ENCODE data around the gene IGSF21. TPM values are rescaled to one million over a fixed set of nuclear protein-coding genes. Genes with fewer than 3 reads are reported as not detected.

Gene IGSF21
- total and polyA plus RNA-seq, 3 experiments from 2014 or later = not detected

GRCh38 chr1:18265641-18266040 lies 158.0 kb downstream of the IGSF21 start:
- H3K27ac ChIP-seq (ENCODE audit: low read depth, low read length) = no peak overlapping the region
- H3K4me1 ChIP-seq (ENCODE audit: insufficient read depth, low read length) = no peaks in the 10 kb centered on the region
- no peaks in the 10 kb centered on the region for H3K36me3 ChIP-seq (ENCODE audit: insufficient read depth, low read length)
- ChIA-PET CTCF (no interaction called here), POLR2A (no interaction called here)
- no peak overlapping the region for H3K4me3 ChIP-seq (ENCODE audit: low read length)
- no peaks in the 10 kb centered on the region for H3K27me3 ChIP-seq (ENCODE audit: insufficient read depth, low read length, poor library complexity, severe bottlenecking)
- no peaks in the 10 kb centered on the region for H3K9me3 ChIP-seq (ENCODE audit: low read length)
- no peaks in the 10 kb centered on the region for H3K9me3 Mint-ChIP-seq
- no peaks in the 10 kb centered on the region for H3K4me1 Mint-ChIP-seq
- peaks cover 7 to 9% of the 10 kb centered on the region in 2 donors for H3K27me3 Mint-ChIP-seq
- H3K36me3 Mint-ChIP-seq = no peaks in the 10 kb centered on the region
- no peak overlapping the region for H3K4me3 Mint-ChIP-seq
- no peak for DNase-seq
- no peak overlapping the region for H3K27ac Mint-ChIP-seq

- no peak for DNase-seq
- Histone ChIP-seq H3K4me3 (ENCODE audit: low read length) (no peak overlapping the region), H3K4me1 (ENCODE audit: insufficient read depth, low read length) (no peaks in the 10 kb centered on the region), H3K27ac (ENCODE audit: low read depth, low read length) (no peak overlapping the region), H3K36me3 (ENCODE audit: insufficient read depth, low read length) (no peaks in the 10 kb centered on the region), H3K9me3 (ENCODE audit: low read length) (no peaks in the 10 kb centered on the region), H3K27me3 (ENCODE audit: insufficient read depth, low read length, poor library complexity, severe bottlenecking) (no peaks in the 10 kb centered on the region)
- Mint-ChIP-seq H3K9me3 (no peaks in the 10 kb centered on the region), H3K27ac (no peak overlapping the region), H3K27me3 (peaks cover 7 to 9% of the 10 kb centered on the region in 2 donors), H3K4me1 (no peaks in the 10 kb centered on the region), H3K4me3 (no peak overlapping the region), H3K36me3 (no peaks in the 10 kb centered on the region)
- CTCF ChIA-PET = no interaction called here
- POLR2A ChIA-PET = no interaction called here
Observed at GRCh38 chr1:18266391-18266790, 158.8 kb downstream of the IGSF21 start.

GRCh38 chr1:18271336-18271735 lies 163.7 kb downstream of the IGSF21 start:
- Mint-ChIP-seq H3K4me3 (no peak overlapping the region), H3K4me1 (no peaks in the 10 kb centered on the region)

GRCh38 chr1:18278946-18279345 lies 171.3 kb downstream of the IGSF21 start:
- Histone ChIP-seq H3K4me1 (ENCODE audit: insufficient read depth, low read length) (no peaks in the 10 kb centered on the region), H3K36me3 (ENCODE audit: insufficient read depth, low read length) (no peaks in the 10 kb centered on the region), H3K9me3 (ENCODE audit: low read length) (no peaks in the 10 kb centered on the region), H3K4me3 (ENCODE audit: low read length) (no peak overlapping the region), H3K27ac (ENCODE audit: low read depth, low read length) (no peak overlapping the region), H3K27me3 (ENCODE audit: insufficient read depth, low read length, poor library complexity, severe bottlenecking) (no peaks in the 10 kb centered on the region)
- POLR2A ChIA-PET = no interaction called here
- no peaks in the 10 kb centered on the region for H3K4me1 Mint-ChIP-seq
- H3K4me3 Mint-ChIP-seq = no peak overlapping the region
- H3K36me3 Mint-ChIP-seq = no peaks in the 10 kb centered on the region
- H3K27me3 Mint-ChIP-seq = peaks cover 4 to 36% of the 10 kb centered on the region in 2 donors
- no peak overlapping the region for H3K27ac Mint-ChIP-seq
- no peak for DNase-seq
- H3K9me3 Mint-ChIP-seq = peaks cover 0 to 2% (median 0%) of the 10 kb centered on the region in 5 donors
- CTCF ChIA-PET = no interaction called here

More at GRCh38 chr1:18271336-18271735, 163.7 kb downstream of the IGSF21 start:
- DNase-seq = no peak
- Histone ChIP-seq H3K4me1 (ENCODE audit: insufficient read depth, low read length) (no peaks in the 10 kb centered on the region), H3K9me3 (ENCODE audit: low read length) (no peaks in the 10 kb centered on the region), H3K27me3 (ENCODE audit: insufficient read depth, low read length, poor library complexity, severe bottlenecking) (no peaks in the 10 kb centered on the region), H3K36me3 (ENCODE audit: insufficient read depth, low read length) (no peaks in the 10 kb centered on the region), H3K27ac (ENCODE audit: low read depth, low read length) (no peak overlapping the region), H3K4me3 (ENCODE audit: low read length) (no peak overlapping the region)
- CTCF ChIA-PET = no interaction called here
- Mint-ChIP-seq H3K9me3 (peaks cover 0 to 2% (median 0%) of the 10 kb centered on the region in 5 donors), H3K36me3 (no peaks in the 10 kb centered on the region), H3K27ac (no peak overlapping the region), H3K27me3 (peaks cover 7 to 12% of the 10 kb centered on the region in 2 donors)
- POLR2A ChIA-PET = no interaction called here

- H3K9me3 ChIP-seq (ENCODE audit: low read length) = no peaks in the 10 kb centered on the region
- H3K36me3 Mint-ChIP-seq = no peaks in the 10 kb centered on the region
- H3K4me3 Mint-ChIP-seq = no peak overlapping the region
- peaks cover 0 to 2% (median 0%) of the 10 kb centered on the region in 5 donors for H3K9me3 Mint-ChIP-seq
- ChIA-PET POLR2A (no interaction called here), CTCF (no interaction called here)
- H3K27me3 Mint-ChIP-seq = peaks cover 4 to 39% of the 10 kb centered on the region in 2 donors
- H3K4me1 Mint-ChIP-seq = no peaks in the 10 kb centered on the region
- H3K27me3 ChIP-seq (ENCODE audit: insufficient read depth, low read length, poor library complexity, severe bottlenecking) = no peaks in the 10 kb centered on the region
- no peaks in the 10 kb centered on the region for H3K36me3 ChIP-seq (ENCODE audit: insufficient read depth, low read length)
- H3K4me1 ChIP-seq (ENCODE audit: insufficient read depth, low read length) = no peaks in the 10 kb centered on the region
- no peak overlapping the region for H3K27ac ChIP-seq (ENCODE audit: low read depth, low read length)
- no peak for DNase-seq
- no peak overlapping the region for H3K4me3 ChIP-seq (ENCODE audit: low read length)
- H3K27ac Mint-ChIP-seq = no peak overlapping the region
Observed at GRCh38 chr1:18279351-18280074, 171.9 kb downstream of the IGSF21 start.

- Histone ChIP-seq H3K27me3 (ENCODE audit: insufficient read depth, low read length, poor library complexity, severe bottlenecking) (no peaks in the 10 kb centered on the region), H3K36me3 (ENCODE audit: insufficient read depth, low read length) (no peaks in the 10 kb centered on the region), H3K4me3 (ENCODE audit: low read length) (no peak overlapping the region), H3K9me3 (ENCODE audit: low read length) (no peaks in the 10 kb centered on the region), H3K4me1 (ENCODE audit: insufficient read depth, low read length) (no peaks in the 10 kb centered on the region), H3K27ac (ENCODE audit: low read depth, low read length) (no peak overlapping the region)
- Mint-ChIP-seq H3K36me3 (no peaks in the 10 kb centered on the region), H3K9me3 (no peaks in the 10 kb centered on the region), H3K4me1 (no peaks in the 10 kb centered on the region), H3K4me3 (no peak overlapping the region), H3K27ac (no peak overlapping the region), H3K27me3 (peaks cover 4 to 39% of the 10 kb centered on the region in 2 donors)
- DNase-seq = no peak
- CTCF ChIA-PET = no interaction called here
- POLR2A ChIA-PET = no interaction called here
Observed at GRCh38 chr1:18280956-18281355, 173.4 kb downstream of the IGSF21 start.

GRCh38 chr1:18282851-18283600 lies 175.4 kb downstream of the IGSF21 start:
- no peak for DNase-seq
- Histone ChIP-seq H3K4me1 (ENCODE audit: insufficient read depth, low read length) (no peaks in the 10 kb centered on the region), H3K27ac (ENCODE audit: low read depth, low read length) (no peak overlapping the region), H3K27me3 (ENCODE audit: insufficient read depth, low read length, poor library complexity, severe bottlenecking) (no peaks in the 10 kb centered on the region), H3K36me3 (ENCODE audit: insufficient read depth, low read length) (no peaks in the 10 kb centered on the region), H3K9me3 (ENCODE audit: low read length) (no peaks in the 10 kb centered on the region), H3K4me3 (ENCODE audit: low read length) (no peak overlapping the region)
- peaks cover 8 to 34% of the 10 kb centered on the region in 2 donors for H3K27me3 Mint-ChIP-seq
- ChIA-PET CTCF (no interaction called here), POLR2A (no interaction called here)
- no peak overlapping the region for H3K27ac Mint-ChIP-seq
- no peaks in the 10 kb centered on the region for H3K4me1 Mint-ChIP-seq
- no peaks in the 10 kb centered on the region for H3K36me3 Mint-ChIP-seq
- H3K9me3 Mint-ChIP-seq = no peaks in the 10 kb centered on the region
- no peak overlapping the region for H3K4me3 Mint-ChIP-seq

- Histone ChIP-seq H3K4me3 (ENCODE audit: low read length) (no peak overlapping the region), H3K27ac (ENCODE audit: low read depth, low read length) (no peak overlapping the region), H3K9me3 (ENCODE audit: low read length) (no peaks in the 10 kb centered on the region), H3K4me1 (ENCODE audit: insufficient read depth, low read length) (no peaks in the 10 kb centered on the region), H3K27me3 (ENCODE audit: insufficient read depth, low read length, poor library complexity, severe bottlenecking) (no peaks in the 10 kb centered on the region), H3K36me3 (ENCODE audit: insufficient read depth, low read length) (no peaks in the 10 kb centered on the region)
- H3K9me3 Mint-ChIP-seq = peaks cover 0 to 2% (median 0%) of the 10 kb centered on the region in 5 donors
- H3K36me3 Mint-ChIP-seq = no peaks in the 10 kb centered on the region
- no peaks in the 10 kb centered on the region for H3K4me1 Mint-ChIP-seq
- CTCF ChIA-PET = no interaction called here
- peaks cover 8 to 34% of the 10 kb centered on the region in 2 donors for H3K27me3 Mint-ChIP-seq
- H3K4me3 Mint-ChIP-seq = no peak overlapping the region
- H3K27ac Mint-ChIP-seq = no peak overlapping the region
- POLR2A ChIA-PET = no interaction called here
- DNase-seq = no peak
Observed at GRCh38 chr1:18283601-18284385, 176.2 kb downstream of the IGSF21 start.

All from CD8-positive, alpha-beta memory T cell (primary cell).